H1 (cell line): ENCODE measurements around the gene IMPG2. TPM values are rescaled to one million over a fixed set of nuclear protein-coding genes. Genes with fewer than 3 reads are reported as not detected.

Source experiments
- ASH2L ChIP-seq: fragments of 200-600, 300-600 bp; sonication (generic); IDR thresholded peaks from one replicate; pipeline ENCODE4 v1.7.1; 2017; ENCODE audit warnings: low read length
- BACH1 ChIP-seq: IDR thresholded peaks from 2 replicates; pipeline ENCODE4 v1.6.1; 2012; ENCODE audit warnings: low read length, improper control_type of control experiment
- CTBP2 ChIP-seq: IDR thresholded peaks from 2 replicates; pipeline ENCODE4 v1.7.0; 2011; ENCODE audit warnings: borderline replicate concordance, mild to moderate bottlenecking, moderate library complexity, mixed read lengths, low read length; ENCODE audit not compliant: insufficient read depth, insufficient read length
- KDM1A ChIP-seq: fragments of 200-600, 300-600 bp; sonication (generic); IDR thresholded peaks from 2 replicates; pipeline ENCODE4 v1.7.1; 2016; ENCODE audit warnings: mild to moderate bottlenecking, low read length, borderline replicate concordance
- MAFK ChIP-seq: IDR thresholded peaks from 2 replicates; pipeline ENCODE4 v1.6.1; 2012; ENCODE audit warnings: low read depth, mild to moderate bottlenecking, improper control_type of control experiment, low read length
- RNF2 ChIP-seq: fragments of 200-900, 300-1000 bp; sonication (generic); IDR thresholded peaks from 2 replicates; pipeline ENCODE4 v1.7.1; 2016; ENCODE audit warnings: borderline replicate concordance, low read depth, mild to moderate bottlenecking, antibody characterized with exemption, low read length; ENCODE audit not compliant: poor library complexity, severe bottlenecking; ENCODE audit errors: missing control alignments
- YY1 ChIP-seq: IDR thresholded peaks from 2 replicates; pipeline ENCODE4 v1.6.1; 2011; ENCODE audit warnings: low read depth, mild to moderate bottlenecking, low read length
- ZNF274 ChIP-seq: IDR thresholded peaks from 2 replicates; pipeline ENCODE4 v1.7.0; 2012; ENCODE audit warnings: low read length, borderline replicate concordance; ENCODE audit errors: extremely low read depth
- polyA plus RNA-seq, 7 experiments: library from polyadenylated mRNA; depleted of rRNA in 3 of 7; stranded (reverse) in 5 of 7; unstranded in 2 of 7; fragments of >200 nt in 5 of 7; fragments of 200-250 nt in 2 of 7; gene quantifications; 1 replicate in 5 of 7; 2 replicates in 1 of 7; 4 replicates in 1 of 7; pipeline versions ENCODE4 v1.2.1 to v1.2.3, GENCODE V29; 2011 to 2013; ENCODE audit warnings: missing spikeins in 2 of 7, mixed read lengths in 2 of 7
- total RNA-seq: library from RNA; stranded (reverse); fragmentation: NEBNext Ultra II Directional; extraction: Animal tissue kit (Norgen Biotek cat#: 25700); gene quantifications from 2 replicates; pipeline ENCODE4 v1.2.1, GENCODE V29; 2021

Gene IMPG2
- total and polyA plus RNA-seq, 2 of the 8 experiments (the other 6 are each of a cell fraction or from before 2014, with no cell fraction given): 0.03 to 0.06 TPM

DNA sequence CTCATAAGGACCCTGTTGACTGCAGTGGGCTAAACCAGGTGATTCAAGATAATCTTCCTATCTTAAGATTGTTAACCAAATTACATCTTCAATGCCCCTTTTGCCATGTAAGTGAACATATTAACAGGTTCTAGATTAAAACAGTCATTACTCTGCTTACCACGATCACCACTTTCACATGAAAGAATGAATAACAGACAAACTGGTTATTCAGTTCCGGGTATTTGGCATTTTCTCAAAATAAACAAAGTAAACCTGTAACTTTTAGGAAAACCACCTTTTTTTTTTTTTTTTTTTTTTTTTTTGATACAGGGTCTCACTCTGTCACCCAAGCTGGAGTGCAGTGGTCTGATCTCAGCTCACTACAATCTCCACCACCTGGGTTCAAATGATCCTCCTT, 131.2 kb downstream of the IMPG2 start (continued):
- TF ChIP-seq YY1 (no peak), ASH2L (no peak), RNF2 (no peak), ZNF274 (no peak), KDM1A (no peak), MAFK (no peak), BACH1 (no peak), CTBP2 (no peak)
